CD4-positive, alpha-beta T cell treated with Interleukin-21 for 1 hour (primary cell): ENCODE data around the gene SHANK2.

Source experiments
- DNase-seq: peaks from one replicate; pipeline ENCODE4 v3.0.0-alpha.2; 2020

SHANK2 gene

DNA sequence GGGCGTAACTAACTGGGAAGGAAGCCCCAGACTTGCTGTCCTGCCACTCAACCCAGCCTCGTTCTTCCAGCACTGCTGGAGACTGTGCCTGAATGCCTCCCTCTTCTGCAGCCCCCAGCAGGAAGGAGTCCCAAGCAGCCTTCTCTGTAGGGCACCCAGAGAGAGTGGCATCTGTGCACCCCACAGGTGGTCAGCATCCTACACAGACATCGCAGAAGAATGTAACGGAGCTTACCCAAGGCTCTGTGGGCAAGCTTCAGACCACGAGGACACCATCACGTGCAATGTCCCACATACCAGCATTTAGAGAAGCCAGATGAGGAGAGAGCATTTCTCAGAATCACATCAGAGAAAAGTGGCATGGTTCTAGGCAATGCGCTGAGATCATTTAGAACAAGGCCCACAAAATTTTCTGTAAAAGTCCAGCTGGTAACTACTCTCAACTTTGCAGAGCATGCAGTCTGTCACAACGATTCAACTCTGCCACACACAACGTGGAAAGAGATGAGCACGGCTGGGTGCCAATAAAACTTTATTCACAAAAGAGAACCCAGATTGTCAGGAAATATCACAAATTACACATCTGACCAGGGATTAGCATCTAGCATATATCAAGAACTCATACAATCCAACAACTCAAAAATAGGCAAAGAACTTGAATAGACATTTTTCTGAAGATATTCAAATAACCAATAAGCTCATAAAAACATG, 33.4 kb downstream of the SHANK2 start:
- no peak for DNase-seq

- no peak for DNase-seq
These were observed 36.9 kb downstream of the SHANK2 start for GRCh38 chr11:71215425-71215965.

DNA sequence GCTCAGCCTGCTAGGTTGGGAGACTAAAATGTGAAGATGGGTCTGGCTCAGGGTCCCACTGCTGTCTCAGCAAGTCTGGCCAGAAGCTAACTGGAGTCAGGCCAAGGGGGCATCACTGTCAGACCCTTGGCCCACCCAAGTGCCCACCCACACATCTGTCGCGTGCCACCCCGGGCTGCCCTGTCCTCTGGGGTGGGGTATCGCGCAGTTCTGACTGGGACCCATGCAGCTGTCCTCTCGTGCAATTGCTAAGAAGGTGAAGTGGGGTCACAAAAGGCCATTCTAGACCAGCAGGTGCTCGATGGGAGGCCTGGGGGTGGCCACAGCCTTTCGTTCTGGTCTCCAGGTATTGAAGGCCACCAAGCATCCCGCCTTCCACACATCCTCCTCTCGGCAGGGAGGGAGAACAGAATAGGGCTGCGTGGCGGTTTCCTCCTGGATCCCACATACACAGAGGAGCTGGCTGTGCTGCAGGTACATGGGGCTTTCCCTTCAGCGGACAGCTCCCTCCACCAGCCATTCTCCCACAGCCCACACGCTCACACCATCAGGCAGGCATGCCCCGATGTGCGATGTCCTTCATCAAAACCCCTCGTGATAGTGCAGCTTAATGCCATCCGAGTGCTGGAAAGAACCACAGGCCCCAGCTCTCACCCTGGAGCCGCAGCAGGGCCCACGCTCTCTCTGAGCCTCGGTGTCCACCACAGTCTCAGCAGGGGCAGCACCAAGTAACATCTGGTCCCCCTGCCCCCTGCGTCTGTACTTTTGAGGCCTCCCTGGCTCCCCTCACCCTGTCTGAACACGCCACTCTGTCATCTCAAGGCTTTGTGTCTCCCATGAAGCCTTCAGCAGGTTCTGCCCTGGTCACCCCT, 37.6 kb downstream of the SHANK2 start:
- DNase-seq, result no peak

DNA sequence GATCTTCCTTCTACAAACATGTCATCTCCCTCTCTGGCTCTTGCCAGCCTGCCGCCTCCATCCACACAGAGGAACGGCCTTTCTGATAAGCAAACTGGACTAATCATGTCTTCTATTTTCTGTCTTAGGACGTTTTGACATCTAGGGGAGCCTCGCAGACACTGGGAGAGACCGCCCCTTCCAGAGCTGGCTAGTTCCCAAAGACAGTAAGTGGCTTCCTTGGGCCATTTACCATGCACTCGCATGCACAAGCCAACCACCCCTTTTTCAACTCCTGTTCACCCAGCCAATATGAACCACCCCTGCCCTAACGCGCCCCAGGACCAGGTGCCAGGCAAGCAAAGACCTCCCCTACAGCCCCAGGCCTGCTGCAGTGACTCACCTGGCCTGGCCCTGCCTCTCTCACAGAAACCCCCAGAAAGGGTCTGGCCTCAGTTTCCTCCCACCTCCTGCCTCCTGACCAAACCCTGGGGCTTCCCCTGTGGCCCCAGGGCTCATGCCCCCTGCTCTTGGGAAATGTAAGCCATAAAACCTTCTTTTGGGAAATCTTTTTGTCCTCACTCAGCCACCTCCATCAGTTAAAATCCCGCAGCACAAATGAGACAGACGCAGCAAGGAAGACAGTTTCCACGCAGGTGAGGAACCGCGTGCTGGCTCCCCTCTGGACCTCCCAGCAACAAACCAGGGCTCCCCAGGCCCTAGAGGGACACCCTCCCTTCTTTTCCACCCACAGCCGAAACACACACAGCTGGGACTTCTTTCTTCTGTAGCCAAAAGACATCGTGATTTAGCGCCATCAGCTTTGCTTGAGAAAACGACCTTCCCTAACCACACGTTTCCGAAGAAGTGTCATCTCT, 38.5 kb downstream of the SHANK2 start:
- no peak for DNase-seq

GRCh38 chr11:71212871-71213559, 39.4 kb downstream of the SHANK2 start:
- no peak for DNase-seq

DNA sequence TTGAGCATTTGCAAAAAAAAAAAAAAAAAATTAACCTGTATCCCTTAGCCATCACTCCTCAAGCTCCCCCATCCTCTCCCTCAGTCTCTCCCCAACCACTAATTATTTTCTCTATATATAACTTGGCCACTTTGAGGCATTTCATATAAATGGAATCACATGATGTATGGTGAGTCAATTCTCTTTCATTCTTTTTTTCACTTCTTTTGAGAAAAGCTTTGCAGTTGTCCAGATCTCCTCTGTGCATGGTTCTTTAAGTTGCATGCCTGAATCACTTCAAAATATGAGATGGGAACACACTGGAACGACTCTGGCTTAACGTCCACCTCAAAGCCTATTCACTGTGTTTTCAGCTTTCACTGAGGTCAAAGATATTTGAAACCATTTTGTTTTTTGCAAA, 40.7 kb downstream of the SHANK2 start:
- no peak for DNase-seq

- DNase-seq, result no peak
These were observed 41.5 kb downstream of the SHANK2 start for GRCh38 chr11:71210861-71211260.

GRCh38 chr11:71209656-71210055, 42.7 kb downstream of the SHANK2 start:
- DNase-seq, result no peak

DNA sequence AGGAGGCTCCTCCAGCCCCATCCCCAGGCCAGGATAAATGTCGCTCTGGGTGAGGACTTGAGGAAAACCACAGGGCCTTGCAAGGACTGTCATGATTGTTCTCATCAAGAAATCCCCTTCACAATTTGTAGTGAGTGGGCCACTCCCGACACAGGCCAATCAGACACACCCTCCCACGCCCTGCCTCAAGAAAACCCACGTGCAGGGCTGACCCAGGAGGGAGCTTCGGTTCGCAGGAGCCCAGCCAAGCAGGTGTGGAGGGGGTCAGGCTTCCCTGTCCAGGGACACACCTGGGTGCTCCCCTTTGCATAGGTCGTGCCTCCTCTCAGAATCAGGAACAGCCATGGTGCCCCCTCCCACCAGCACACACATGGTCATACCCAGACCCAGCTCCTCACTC, 43.2 kb downstream of the SHANK2 start:
- DNase-seq, result no peak

DNA sequence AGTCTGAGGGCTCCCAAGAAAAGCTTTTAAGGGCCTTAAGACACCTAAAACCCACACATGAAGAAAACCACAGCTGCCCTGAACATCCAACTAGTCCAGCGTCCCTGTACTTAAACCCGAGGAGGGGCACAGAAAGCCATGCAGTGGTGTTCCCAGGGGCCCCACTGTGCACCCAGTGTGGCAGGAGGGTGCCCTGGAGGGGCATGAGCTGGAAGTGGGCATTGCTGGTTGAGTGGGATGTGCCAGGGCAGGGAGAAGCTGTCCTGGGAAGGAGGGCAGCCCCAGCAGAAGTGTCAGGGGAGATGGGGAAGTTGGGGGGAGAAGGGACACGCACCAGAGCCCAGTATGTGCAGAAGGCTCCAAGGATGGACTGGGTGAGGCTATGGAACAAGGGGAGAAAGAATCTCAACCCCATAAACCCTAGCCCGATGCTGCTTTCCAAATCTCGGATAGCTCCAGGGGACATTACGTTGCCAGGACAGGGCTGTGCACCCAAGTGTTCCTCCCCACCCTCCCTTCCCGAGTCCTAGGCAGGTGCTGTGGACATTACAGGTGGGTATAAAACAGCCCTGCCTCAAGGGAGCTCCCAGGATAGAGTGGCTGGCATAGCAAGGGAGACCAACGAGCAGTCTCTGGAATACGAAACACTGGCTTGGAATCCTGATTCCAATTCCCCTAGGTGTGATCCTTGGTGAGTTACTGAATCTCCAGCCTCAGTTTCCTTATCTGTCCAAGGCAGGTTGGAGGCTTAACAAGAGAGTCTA, 44.2 kb downstream of the SHANK2 start:
- DNase-seq, result no peak

DNA sequence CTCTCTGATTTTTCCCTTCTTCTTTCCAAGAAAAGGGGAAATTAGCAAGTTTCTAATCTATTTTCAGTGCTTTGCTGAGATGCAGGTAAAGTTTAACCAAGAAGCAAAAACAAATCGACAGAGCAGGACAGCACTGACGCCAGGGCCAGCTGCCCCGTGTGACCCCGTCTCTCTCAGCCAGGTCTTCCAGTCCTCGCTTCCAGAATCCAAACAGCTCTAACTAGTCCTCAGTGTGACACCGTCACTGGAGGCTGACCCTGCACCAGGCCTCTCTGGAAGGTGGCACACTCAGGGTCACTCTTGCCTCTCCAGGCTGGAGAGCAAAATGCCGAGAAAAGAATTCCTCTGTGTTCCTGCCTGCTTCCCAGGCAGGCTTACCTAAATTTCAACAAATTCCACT, 44.8 kb downstream of the SHANK2 start:
- DNase-seq, result no peak

GRCh38 chr11:71206186-71206585, 46.2 kb downstream of the SHANK2 start:
- DNase-seq, result no peak

DNA sequence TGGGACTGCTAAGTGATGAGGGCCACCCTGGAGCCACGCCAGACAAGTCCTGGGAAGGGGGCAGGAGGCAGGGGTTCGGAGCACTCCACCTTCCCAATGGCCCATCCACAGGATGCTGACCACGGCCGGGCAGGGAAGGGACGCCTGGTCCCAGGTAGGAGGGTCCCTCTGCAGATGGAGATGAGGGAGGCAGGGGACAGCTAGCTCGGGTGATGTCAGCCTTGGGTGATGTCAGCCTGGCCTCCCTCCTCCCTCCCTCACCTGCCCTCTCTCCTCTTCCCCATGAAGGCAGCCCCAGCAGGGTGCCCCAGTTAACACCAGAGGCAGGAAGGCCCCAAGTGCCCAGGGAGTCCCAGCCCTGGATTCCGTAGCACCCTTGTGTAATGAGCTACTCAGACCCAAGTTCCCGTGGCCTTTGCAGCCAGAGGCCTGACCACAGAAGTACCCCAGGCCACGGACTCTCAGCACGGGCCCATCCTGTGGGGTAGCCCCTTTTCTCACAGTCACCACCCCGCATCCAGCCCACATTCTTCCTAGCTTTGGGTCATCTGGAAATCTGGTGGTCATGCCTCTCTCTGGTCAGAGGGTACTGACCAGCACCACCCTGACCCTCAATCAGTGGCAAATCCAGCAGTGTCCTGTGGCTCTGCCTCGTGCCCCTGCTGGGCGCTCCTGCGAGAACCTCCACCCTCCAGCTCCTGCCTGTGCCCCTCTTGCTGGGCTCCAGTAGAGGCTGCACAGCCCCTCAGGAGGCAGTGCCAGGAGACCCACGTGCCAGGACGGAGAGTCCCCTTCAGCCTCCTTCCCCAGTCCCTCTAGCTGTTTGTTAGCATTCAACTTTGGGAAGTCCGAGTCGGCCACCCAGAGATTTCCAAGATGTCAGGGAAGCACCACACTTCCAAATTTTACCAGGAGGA, 47.4 kb downstream of the SHANK2 start:
- DNase-seq, result no peak

- DNase-seq, result no peak
These were observed 48.1 kb downstream of the SHANK2 start for GRCh38 chr11:71204294-71204693.

GRCh38 chr11:71203681-71204080, 48.7 kb downstream of the SHANK2 start:
- no peak for DNase-seq

GRCh38 chr11:71202966-71203365, 49.4 kb downstream of the SHANK2 start:
- DNase-seq, result no peak

DNA sequence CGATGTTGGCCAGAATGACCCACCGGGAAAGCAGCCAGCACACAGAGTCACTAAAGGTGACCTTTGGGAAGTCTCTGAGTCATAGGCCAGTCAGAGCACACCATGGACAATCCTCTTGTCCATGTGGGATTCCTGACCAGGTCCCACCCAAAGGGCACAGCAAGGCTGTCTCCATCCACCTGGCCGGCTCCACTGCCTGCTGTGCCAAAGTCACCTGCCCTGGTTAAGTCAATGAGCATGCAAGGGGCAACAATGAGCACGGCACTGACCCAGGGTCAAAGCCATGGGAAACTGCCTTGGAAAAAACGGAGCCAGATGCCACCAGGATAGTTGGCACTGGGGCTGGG, 49.8 kb downstream of the SHANK2 start:
- no peak for DNase-seq
